GM12878 (cell line): ENCODE results near the gene ADNP2. TPM values are rescaled to one million over a fixed set of nuclear protein-coding genes. Genes with fewer than 3 reads are reported as not detected.

Source experiments
- ATAC-seq: fragments of 200-7000 bp; cut with Tn5 transposase; 3 replicates; pipeline ENCODE4 v1.9.1; 2020; ENCODE audit warnings: mild to moderate bottlenecking, moderate library complexity
- BruUV-seq: library from RNA; stranded (reverse); fragments of 400-500 nt; replicated peaks from 2 replicates; lab custom pipeline; 2021; lab: Mats Ljungman, UMichigan
- CTCF ChIA-PET: fragments of 300-600 bp; sonication (Branson Sonifier 250); formaldehyde crosslinking; extraction: SDS; loops from one replicate; lab custom pipeline; 2021; ENCODE audit warnings: inconsistent platforms; lab: Yijun Ruan, JAX
- POLR2A ChIA-PET: fragments of 350-600 bp; formaldehyde crosslinking; extraction: SDS; loops from one replicate; lab custom pipeline; 2021; ENCODE audit warnings: inconsistent platforms; lab: Charles Lee
- RAD21 ChIA-PET: fragments of 300-600 bp; sonication (Branson Sonifier 250); formaldehyde crosslinking; loops from one replicate; lab custom pipeline; 2023; ENCODE audit warnings: antibody characterized with exemption; ENCODE audit not compliant: unreplicated experiment; lab: Charles Lee
- SMC1A ChIA-PET: fragments of 300-600 bp; sonication (Branson Sonifier 250); formaldehyde crosslinking; loops from one replicate; lab custom pipeline; 2023; ENCODE audit not compliant: unreplicated experiment, uncharacterized antibody; lab: Charles Lee
- DNase-seq: peaks from one replicate; pipeline ENCODE4 v3.0.0-alpha.2; 2011; ENCODE audit warnings: low read depth, low spot score
- FAIRE-seq: peaks from 3 replicates; lab custom pipeline; 2011; peaks lifted over from hg19 to GRCh38; lab: Jason Lieb, UNC
- H2AFZ ChIP-seq: 2 replicates; pipeline ENCODE4 v1.6.0; 2011; ENCODE audit warnings: low read depth, low read length, control low read depth; ENCODE audit not compliant: control insufficient read depth
- H3K27ac ChIP-seq: 2 replicates; pipeline ENCODE4 v1.5.1; 2011; ENCODE audit warnings: control low read depth; ENCODE audit not compliant: control insufficient read depth, insufficient read depth
- H3K27me3 ChIP-seq, 2 experiments: replicated peaks in 1 of 2; 2 replicates each; pipeline versions ENCODE4 v1.6.0 to v1.6.1; 2011; ENCODE audit warnings: low read length in 1 of 2; ENCODE audit not compliant: control insufficient read depth in 2 of 2, insufficient read depth in 2 of 2
- H3K36me3 ChIP-seq, 2 experiments: 2 replicates each; pipeline ENCODE4 v1.5.1; 2011; ENCODE audit warnings: low read length in 1 of 2; ENCODE audit not compliant: control insufficient read depth in 2 of 2, insufficient read depth in 2 of 2
- H3K4me1 ChIP-seq: 2 replicates; pipeline ENCODE4 v1.6.1; 2011; ENCODE audit warnings: mild to moderate bottlenecking, low read length, moderate library complexity, mixed read lengths; ENCODE audit not compliant: control insufficient read depth, insufficient read depth
- H3K4me2 ChIP-seq: 2 replicates; pipeline ENCODE4 v1.6.0; 2011; ENCODE audit warnings: control low read depth; ENCODE audit not compliant: control insufficient read depth, insufficient read depth
- H3K4me3 ChIP-seq: fragments of 200-600 bp; sonication (generic); 2 replicates; pipeline ENCODE4 v1.5.1; 2016
- H3K79me2 ChIP-seq: 2 replicates; pipeline ENCODE4 v1.6.0; 2011; ENCODE audit warnings: low read length; ENCODE audit not compliant: control insufficient read depth, insufficient read depth
- H3K9ac ChIP-seq: 2 replicates; pipeline ENCODE4 v1.8.0; 2011; ENCODE audit warnings: low read length, control low read depth, mixed read lengths; ENCODE audit not compliant: control insufficient read depth, insufficient read depth
- H3K9me3 ChIP-seq: replicated peaks from 3 replicates; pipeline ENCODE4 v1.5.1; 2011; ENCODE audit warnings: mild to moderate bottlenecking, low read length; ENCODE audit not compliant: control insufficient read depth, insufficient read depth
- H4K20me1 ChIP-seq: 2 replicates; pipeline ENCODE4 v1.6.0; 2011; ENCODE audit not compliant: control insufficient read depth, insufficient read depth
- CEBPB ChIP-seq, 2 experiments: fragments of 150-350 bp in 1 of 2; IDR thresholded peaks; 2 replicates each; pipeline ENCODE4 v1.6.1; 2012 to 2014; ENCODE audit warnings: low read depth in 2 of 2, low read length in 2 of 2, borderline replicate concordance in 1 of 2, inconsistent platforms in 1 of 2
- E4F1 ChIP-seq: fragments of 450-650 bp; IDR thresholded peaks from 2 replicates; pipeline ENCODE4 v1.6.1; 2018; ENCODE audit warnings: borderline replicate concordance, mild to moderate bottlenecking; ENCODE audit not compliant: partially characterized antibody
- EZH2 ChIP-seq: IDR thresholded peaks from 2 replicates; pipeline ENCODE4 v1.6.1; 2012; ENCODE audit warnings: low read depth, mild to moderate bottlenecking, control low read depth, inconsistent platforms, low read length, borderline replicate concordance; ENCODE audit not compliant: control insufficient read depth
- KDM1A ChIP-seq: fragments of 200-600 bp; sonication (generic); IDR thresholded peaks from 2 replicates; pipeline ENCODE4 v1.6.1; 2016; ENCODE audit warnings: borderline replicate concordance
- SMAD1 ChIP-seq: fragments of 450-650 bp; IDR thresholded peaks from 2 replicates; pipeline ENCODE4 v1.6.1; 2018; ENCODE audit warnings: mild to moderate bottlenecking, low read depth; ENCODE audit not compliant: partially characterized antibody
- TCF7 ChIP-seq: IDR thresholded peaks from 2 replicates; pipeline ENCODE4 v1.6.1; 2014; ENCODE audit warnings: antibody characterized with exemption, borderline replicate concordance
- ZNF622 ChIP-seq: fragments of 450-650 bp; IDR thresholded peaks from 2 replicates; pipeline ENCODE4 v1.6.1; 2017; ENCODE audit warnings: mild to moderate bottlenecking, inconsistent platforms
- ZSCAN29 ChIP-seq: fragments of 450-650 bp; IDR thresholded peaks from 2 replicates; pipeline ENCODE4 v1.6.1; 2017; ENCODE audit warnings: mild to moderate bottlenecking, moderate library complexity
- WGBS: methylation state at CpG from one replicate; pipeline ENCODE4 v1.1.6; 2016; ENCODE audit warnings: low lambda C conversion rate; ENCODE audit not compliant: insufficient replicate concordance, insufficient coverage; ENCODE audit errors: missing lambda C conversion rate; 5-methylcytosine and 5-hydroxymethylcytosine counted together
- in situ Hi-C: fragments of 300-500 bp; cut with MboI; formaldehyde crosslinking; loops from 9 replicates; pipeline ENCODE4 v1.14.3; 2018; ENCODE audit warnings: mixed read lengths
- intact Hi-C: fragments of 100-400 bp; cut with micrococcal nuclease; formaldehyde crosslinking; loops from one replicate; pipeline ENCODE4 v1.14.2; 2022; ENCODE audit not compliant: unreplicated experiment
- polyA plus RNA-seq, 11 experiments: library from polyadenylated mRNA; depleted of rRNA in 4 of 11; unstranded in 6 of 11; stranded (reverse) in 5 of 11; fragments of >200 nt; fragmentation: Nextera tagmentation in 4 of 11; fragmentation: Illumina TruSeq in 1 of 11; extraction: Ambion mirVana in 4 of 11; extraction: Trizol in 1 of 11; gene quantifications; 1 replicate in 1 of 11; 2 replicates in 10 of 11; pipeline versions ENCODE4 v1.2.1 to v1.2.3, GENCODE V29; 2011 to 2016; ENCODE audit warnings: inconsistent platforms in 2 of 11, missing spikeins in 2 of 11, low read depth in 1 of 11
- total RNA-seq, 4 experiments: library from RNA; depleted of rRNA in 3 of 4; stranded (reverse); fragments of >200 nt in 3 of 4; fragmentation: Illumina TruSeq in 1 of 4; extraction: Trizol in 1 of 4; gene quantifications; 2 replicates each; pipeline versions ENCODE4 v1.2.1 to v1.2.3, GENCODE V29; 2013 to 2021
- TF ChIP-seq, protein P1 (sequence below): IDR thresholded peaks from 2 replicates; pipeline ENCODE4 v1.6.1; 2011; ENCODE audit warnings: borderline replicate concordance, low read depth, mild to moderate bottlenecking, moderate library complexity, low read length; ENCODE audit not compliant: insufficient read depth, poor library complexity, severe bottlenecking

Gene ADNP2
- total and polyA plus RNA-seq, 10 of the 15 experiments (the other 5 are each of a cell fraction or from before 2014, with no cell fraction given) = 3.7 to 25.1 (median 13.0) TPM

- Histone ChIP-seq H2AFZ (no peak overlapping the region), H3K79me2 (no peaks in the 10 kb centered on the region), H3K36me3 (no peaks in the 10 kb centered on the region), H3K4me2 (no peak overlapping the region), H3K9me3 (no peaks in the 10 kb centered on the region; the same call in 2 of the 3 replicates), H3K9ac (no peak overlapping the region), H3K4me3 (no peak overlapping the region), H3K27me3 (no peaks in the 10 kb centered on the region), H4K20me1 (no peaks in the 10 kb centered on the region), H3K4me1 (no peaks in the 10 kb centered on the region), H3K27ac (no peak overlapping the region)
- in situ Hi-C loops (no loop called here), intact Hi-C loops (loop anchor here (5.0 kb wide), 1 partner anchor 781 kb away; no protein-coding TSS in a partner anchor)
- ChIA-PET CTCF (interaction anchor here (0.6 to 5.8 kb wide), 26 partner anchors 10 to 779 kb away, joined by 3 to 75 read pairs (median 5); no protein-coding TSS in a partner anchor), POLR2A (no interaction called here), SMC1A (interaction anchor here (0.6 to 2.6 kb wide), 12 partner anchors 12 to 779 kb away, joined by 3 to 19 read pairs (median 4); partner anchors contain the start of genes ADNP2 and PARD6G), RAD21 (interaction anchor here (0.6 to 2.9 kb wide), 7 partner anchors 13 to 127 kb away, joined by 3 to 19 read pairs (median 6); no protein-coding TSS in a partner anchor)
- WGBS = 26% methylated on average over 5 of the region's 5 CpGs
- FAIRE-seq (no peak), DNase-seq (no peak), ATAC-seq (no peak)
- TF ChIP-seq ZSCAN29 = no peak
- TF ChIP-seq CEBPB (IDR thresholded peaks at IDR 0.05; ENCODE audit: borderline replicate concordance in 1 of 2, low read depth in 2 of 2, low read length in 2 of 2) = no peak
- TF ChIP-seq EZH2 = no peak
- no peak for TF ChIP-seq ZNF622
- TF ChIP-seq TCF7 = no peak
- no peak for TF ChIP-seq KDM1A
- TF ChIP-seq SMAD1 = no peak
- no peak for TF ChIP-seq E4F1
- TF ChIP-seq, protein P1, sequence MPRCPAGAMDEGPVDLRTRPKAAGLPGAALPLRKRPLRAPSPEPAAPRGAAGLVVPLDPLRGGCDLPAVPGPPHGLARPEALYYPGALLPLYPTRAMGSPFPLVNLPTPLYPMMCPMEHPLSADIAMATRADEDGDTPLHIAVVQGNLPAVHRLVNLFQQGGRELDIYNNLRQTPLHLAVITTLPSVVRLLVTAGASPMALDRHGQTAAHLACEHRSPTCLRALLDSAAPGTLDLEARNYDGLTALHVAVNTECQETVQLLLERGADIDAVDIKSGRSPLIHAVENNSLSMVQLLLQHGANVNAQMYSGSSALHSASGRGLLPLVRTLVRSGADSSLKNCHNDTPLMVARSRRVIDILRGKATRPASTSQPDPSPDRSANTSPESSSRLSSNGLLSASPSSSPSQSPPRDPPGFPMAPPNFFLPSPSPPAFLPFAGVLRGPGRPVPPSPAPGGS = no peak
- BruUV-seq = no TSS peak
These were observed 49.3 kb downstream of the ADNP2 start for GRCh38 chr18:80158365-80158764.
